IPS-18a (cell line): ENCODE results near the gene ADNP.

Experiments used
- H3K27ac ChIP-seq: one replicate; pipeline ENCODE4 v1.5.1; 2013; ENCODE audit warnings: low read length
- H3K27me3 ChIP-seq: one replicate; pipeline ENCODE4 v1.6.1; 2013; ENCODE audit warnings: mild to moderate bottlenecking, low read length; ENCODE audit not compliant: control insufficient read depth, insufficient read depth
- H3K36me3 ChIP-seq: one replicate; pipeline ENCODE4 v1.6.1; 2013; ENCODE audit warnings: low read depth, low read length; ENCODE audit not compliant: control insufficient read depth
- H3K4me1 ChIP-seq: one replicate; pipeline ENCODE4 v1.6.1; 2013; ENCODE audit warnings: low read depth, low read length; ENCODE audit not compliant: control insufficient read depth
- H3K4me3 ChIP-seq: one replicate; pipeline ENCODE4 v1.5.1; 2013; ENCODE audit warnings: low read length
- H3K9ac ChIP-seq: one replicate; pipeline ENCODE4 v1.6.1; 2013; ENCODE audit warnings: mild to moderate bottlenecking, low read length, moderate library complexity
- H3K9me3 ChIP-seq: one replicate; pipeline ENCODE4 v1.6.1; 2013; ENCODE audit warnings: low read depth, low read length; ENCODE audit not compliant: control insufficient read depth

ADNP gene

GRCh38 chr20:50866036-50866685 is 65.1 kb downstream of the ADNP start:
- Histone ChIP-seq H3K4me3 (no peak overlapping the region), H3K27me3 (no peaks in the 10 kb centered on the region), H3K4me1 (peaks cover 14% of the 10 kb centered on the region), H3K9me3 (no peaks in the 10 kb centered on the region), H3K36me3 (no peaks in the 10 kb centered on the region), H3K27ac (no peak overlapping the region), H3K9ac (no peak overlapping the region)

GRCh38 chr20:50865591-50865990 is 65.6 kb downstream of the ADNP start:
- Histone ChIP-seq H3K27ac (no peak overlapping the region), H3K4me1 (peaks cover 12% of the 10 kb centered on the region), H3K9ac (no peak overlapping the region), H3K9me3 (no peaks in the 10 kb centered on the region), H3K36me3 (no peaks in the 10 kb centered on the region), H3K27me3 (no peaks in the 10 kb centered on the region), H3K4me3 (no peak overlapping the region)

- no peaks in the 10 kb centered on the region for H3K36me3 ChIP-seq
These were observed 66.1 kb downstream of the ADNP start for GRCh38 chr20:50865114-50865513.

GRCh38 chr20:50862546-50862945 is 68.7 kb downstream of the ADNP start:
- Histone ChIP-seq H3K27ac (no peak overlapping the region), H3K4me1 (peaks cover 4% of the 10 kb centered on the region), H3K4me3 (no peak overlapping the region), H3K27me3 (no peaks in the 10 kb centered on the region), H3K9ac (no peak overlapping the region), H3K36me3 (no peaks in the 10 kb centered on the region), H3K9me3 (no peaks in the 10 kb centered on the region)

More at GRCh38 chr20:50865114-50865513, 66.1 kb downstream of the ADNP start:
- H3K4me1 ChIP-seq: peaks cover 7% of the 10 kb centered on the region
- H3K27me3 ChIP-seq: no peaks in the 10 kb centered on the region
- no peak overlapping the region for H3K9ac ChIP-seq
- H3K27ac ChIP-seq: no peak overlapping the region
- no peaks in the 10 kb centered on the region for H3K9me3 ChIP-seq
- H3K4me3 ChIP-seq: no peak overlapping the region

GRCh38 chr20:50861012-50861411 is 70.2 kb downstream of the ADNP start:
- Histone ChIP-seq H3K9ac (no peak overlapping the region), H3K9me3 (no peaks in the 10 kb centered on the region), H3K36me3 (no peaks in the 10 kb centered on the region), H3K4me1 (peaks cover 4% of the 10 kb centered on the region), H3K27ac (no peak overlapping the region), H3K27me3 (no peaks in the 10 kb centered on the region), H3K4me3 (no peak overlapping the region)

- Histone ChIP-seq H3K27ac (no peak overlapping the region), H3K36me3 (no peaks in the 10 kb centered on the region), H3K4me3 (no peak overlapping the region)
These were observed 72.1 kb downstream of the ADNP start for GRCh38 chr20:50859161-50859560.

GRCh38 chr20:50858525-50858924 is 72.7 kb downstream of the ADNP start:
- Histone ChIP-seq H3K9ac (no peak overlapping the region), H3K4me3 (no peak overlapping the region), H3K4me1 (no peaks in the 10 kb centered on the region), H3K9me3 (no peaks in the 10 kb centered on the region), H3K27me3 (no peaks in the 10 kb centered on the region), H3K27ac (no peak overlapping the region), H3K36me3 (no peaks in the 10 kb centered on the region)

More at GRCh38 chr20:50859161-50859560, 72.1 kb downstream of the ADNP start:
- no peak overlapping the region for H3K9ac ChIP-seq
- no peaks in the 10 kb centered on the region for H3K27me3 ChIP-seq
- H3K9me3 ChIP-seq: no peaks in the 10 kb centered on the region
- peaks cover 3% of the 10 kb centered on the region for H3K4me1 ChIP-seq

GRCh38 chr20:50857348-50857747 is 73.9 kb downstream of the ADNP start:
- Histone ChIP-seq H3K27me3 (no peaks in the 10 kb centered on the region), H3K36me3 (no peaks in the 10 kb centered on the region), H3K9ac (no peak overlapping the region), H3K9me3 (no peaks in the 10 kb centered on the region), H3K4me1 (no peaks in the 10 kb centered on the region), H3K27ac (no peak overlapping the region), H3K4me3 (no peak overlapping the region)

- Histone ChIP-seq H3K9ac (no peak overlapping the region), H3K4me1 (peaks cover 5% of the 10 kb centered on the region), H3K27me3 (no peaks in the 10 kb centered on the region), H3K36me3 (no peaks in the 10 kb centered on the region), H3K9me3 (no peaks in the 10 kb centered on the region), H3K4me3 (no peak overlapping the region), H3K27ac (no peak overlapping the region)
These were observed 74.7 kb downstream of the ADNP start for GRCh38 chr20:50856475-50857041.

GRCh38 chr20:50855498-50856474 is 75.5 kb downstream of the ADNP start:
- Histone ChIP-seq H3K9ac (no peak overlapping the region), H3K9me3 (no peaks in the 10 kb centered on the region), H3K36me3 (no peaks in the 10 kb centered on the region), H3K4me1 (peaks cover 5% of the 10 kb centered on the region), H3K27ac (no peak overlapping the region), H3K27me3 (no peaks in the 10 kb centered on the region), H3K4me3 (no peak overlapping the region)

- Histone ChIP-seq H3K27ac (no peak overlapping the region), H3K27me3 (no peaks in the 10 kb centered on the region), H3K9ac (no peak overlapping the region), H3K4me1 (peaks cover 5% of the 10 kb centered on the region), H3K4me3 (no peak overlapping the region), H3K9me3 (no peaks in the 10 kb centered on the region), H3K36me3 (no peaks in the 10 kb centered on the region)
These were observed 76.6 kb downstream of the ADNP start for GRCh38 chr20:50854506-50855249.
